ENCODE results near the gene ZNF716. TPM values are rescaled to one million over a fixed set of nuclear protein-coding genes. Genes with fewer than 3 reads are reported as not detected.
"Not testable (repeated sequence)": the region's sequence is repeated elsewhere in the genome, so short reads cannot be mapped to it uniquely, and the experiment has no call there.

Gene ZNF716
- total RNA-seq, 2 experiments from 2014 or later = not detected

DNA sequence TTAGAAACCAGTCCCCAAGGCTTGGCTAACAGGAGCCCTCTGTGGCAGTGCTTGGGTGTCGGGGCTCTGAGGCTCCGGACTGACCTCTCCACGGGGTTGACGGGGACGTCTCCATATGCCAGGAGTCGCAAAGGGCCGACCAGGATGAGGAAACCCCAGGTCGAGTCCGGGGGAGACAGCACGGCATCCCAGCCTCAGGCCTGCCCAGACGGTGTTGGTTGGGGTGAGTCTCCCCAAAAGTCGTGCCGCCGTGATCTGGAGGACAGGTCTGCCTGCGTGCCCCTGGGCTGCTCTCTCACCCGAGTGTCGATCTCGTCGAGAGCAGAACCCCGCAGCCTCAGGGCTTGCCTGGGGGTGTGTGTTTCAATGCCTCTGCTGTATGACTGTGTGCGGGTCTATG is 35.0 kb downstream of the ZNF716 start:
- H3K4me3 ChIP-seq (ENCODE audit: low read length); intact Hi-C loops (cut with DNase I, micrococcal nuclease); H3K4me1 Mint-ChIP-seq (ENCODE audit: low read depth); POLR2A ChIA-PET; H3K36me3 Mint-ChIP-seq (ENCODE audit: low read depth); H3K27me3 Mint-ChIP-seq; H3K27ac Mint-ChIP-seq; H3K4me3 Mint-ChIP-seq; H3K27me3 ChIP-seq (ENCODE audit: control insufficient read depth in 1 of 2, insufficient read depth in 2 of 2, low read length in 2 of 2); CTCF ChIA-PET; H3K36me3 ChIP-seq (ENCODE audit: insufficient read depth, low read length); H3K4me1 ChIP-seq (ENCODE audit: insufficient read depth, low read length); H3K27ac ChIP-seq (ENCODE audit: low read depth in 1 of 2, low read length in 2 of 2); ATAC-seq (ENCODE audit: poor library complexity); H3K9me3 Mint-ChIP-seq: not testable (repeated sequence)
- peak in 1 of 14 experiments; percentile 2 for DNase-seq
- H3K9me3 ChIP-seq (ENCODE audit: control insufficient read depth in 1 of 2, insufficient read depth in 1 of 2, low read length in 2 of 2) = peaks cover 27 to 61% of the 10 kb centered on the region in 2 experiments

DNA sequence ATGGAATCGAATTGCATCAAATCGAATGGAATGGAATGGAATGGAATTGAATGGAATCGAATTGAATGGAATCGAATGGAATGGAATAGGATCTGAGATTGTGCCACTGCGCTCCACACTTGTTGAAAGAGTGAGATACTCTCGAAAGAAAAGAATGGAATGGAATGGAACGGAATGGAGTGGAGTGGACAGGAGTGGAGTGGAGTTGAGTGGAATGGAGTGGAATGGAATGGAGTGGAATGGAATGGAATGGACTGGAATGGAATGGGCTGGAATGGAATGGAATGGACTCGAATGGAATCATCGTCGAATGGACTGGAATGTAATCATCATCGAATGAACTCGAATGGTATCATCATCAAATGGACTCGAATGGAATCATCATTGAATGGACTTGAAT is 38.0 kb downstream of the ZNF716 start:
- Mint-ChIP-seq H3K4me3 (no peak overlapping the region), H3K9me3 (peaks cover 2% of the 10 kb centered on the region), H3K27ac (no peak overlapping the region), H3K4me1 (ENCODE audit: low read depth) (no peaks in the 10 kb centered on the region), H3K27me3 (no peaks in the 10 kb centered on the region), H3K36me3 (ENCODE audit: low read depth) (peaks cover 5% of the 10 kb centered on the region)
- Histone ChIP-seq H3K27me3 (ENCODE audit: control insufficient read depth in 1 of 2, insufficient read depth in 2 of 2, low read length in 2 of 2) (no peaks in the 10 kb centered on the region), H3K4me3 (ENCODE audit: low read length) (no peak overlapping the region), H3K27ac (ENCODE audit: low read depth in 1 of 2, low read length in 2 of 2) (no peak overlapping the region), H3K4me1 (ENCODE audit: insufficient read depth, low read length) (no peaks in the 10 kb centered on the region), H3K36me3 (ENCODE audit: insufficient read depth, low read length) (no peaks in the 10 kb centered on the region), H3K9me3 (ENCODE audit: control insufficient read depth in 1 of 2, insufficient read depth in 1 of 2, low read length in 2 of 2) (peaks cover 36 to 91% of the 10 kb centered on the region in 2 experiments)
- ChIA-PET POLR2A (no interaction called here), CTCF (no interaction called here)
- no peak for ATAC-seq (ENCODE audit: poor library complexity)
- intact Hi-C loops (cut with DNase I, micrococcal nuclease) = no loop called here
- TF ChIP-seq, protein P1, sequence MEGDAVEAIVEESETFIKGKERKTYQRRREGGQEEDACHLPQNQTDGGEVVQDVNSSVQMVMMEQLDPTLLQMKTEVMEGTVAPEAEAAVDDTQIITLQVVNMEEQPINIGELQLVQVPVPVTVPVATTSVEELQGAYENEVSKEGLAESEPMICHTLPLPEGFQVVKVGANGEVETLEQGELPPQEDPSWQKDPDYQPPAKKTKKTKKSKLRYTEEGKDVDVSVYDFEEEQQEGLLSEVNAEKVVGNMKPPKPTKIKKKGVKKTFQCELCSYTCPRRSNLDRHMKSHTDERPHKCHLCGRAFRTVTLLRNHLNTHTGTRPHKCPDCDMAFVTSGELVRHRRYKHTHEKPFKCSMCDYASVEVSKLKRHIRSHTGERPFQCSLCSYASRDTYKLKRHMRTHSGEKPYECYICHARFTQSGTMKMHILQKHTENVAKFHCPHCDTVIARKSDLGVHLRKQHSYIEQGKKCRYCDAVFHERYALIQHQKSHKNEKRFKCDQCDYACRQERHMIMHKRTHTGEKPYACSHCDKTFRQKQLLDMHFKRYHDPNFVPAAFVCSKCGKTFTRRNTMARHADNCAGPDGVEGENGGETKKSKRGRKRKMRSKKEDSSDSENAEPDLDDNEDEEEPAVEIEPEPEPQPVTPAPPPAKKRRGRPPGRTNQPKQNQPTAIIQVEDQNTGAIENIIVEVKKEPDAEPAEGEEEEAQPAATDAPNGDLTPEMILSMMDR (IDR thresholded peaks at IDR 0.05) = no peak
- no peak for DNase-seq

DNA sequence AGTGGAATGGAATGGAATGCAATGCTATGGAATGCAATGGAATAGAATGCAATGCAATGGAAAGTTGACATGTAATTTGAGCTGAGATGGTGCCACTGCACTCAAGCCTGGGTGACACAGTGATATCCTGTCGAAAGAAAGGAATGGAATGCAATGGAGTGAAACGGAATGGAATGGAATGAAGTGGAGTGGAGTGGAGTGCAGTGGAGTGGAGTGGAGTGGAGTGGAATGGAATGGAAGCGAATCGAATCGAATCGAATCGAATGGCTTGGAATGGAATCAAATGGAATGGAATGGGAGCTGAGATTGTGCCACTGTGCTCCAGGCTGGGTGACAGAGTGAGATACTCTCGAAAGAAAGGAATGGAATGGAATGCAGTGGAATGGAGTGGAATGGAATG is 45.1 kb downstream of the ZNF716 start:
- CTCF ChIA-PET; ATAC-seq (ENCODE audit: poor library complexity); H3K4me3 ChIP-seq (ENCODE audit: low read length); H3K9me3 Mint-ChIP-seq; H3K27ac ChIP-seq (ENCODE audit: low read depth in 1 of 2, low read length in 2 of 2); H3K4me1 Mint-ChIP-seq (ENCODE audit: low read depth); H3K4me1 ChIP-seq (ENCODE audit: insufficient read depth, low read length); H3K36me3 Mint-ChIP-seq (ENCODE audit: low read depth); H3K4me3 Mint-ChIP-seq; intact Hi-C loops (cut with DNase I, micrococcal nuclease); POLR2A ChIA-PET; DNase-seq; H3K27ac Mint-ChIP-seq; H3K27me3 Mint-ChIP-seq; H3K36me3 ChIP-seq (ENCODE audit: insufficient read depth, low read length); H3K27me3 ChIP-seq (ENCODE audit: control insufficient read depth in 1 of 2, insufficient read depth in 2 of 2, low read length in 2 of 2): not testable (repeated sequence)
- peaks cover 29 to 66% of the 10 kb centered on the region in 2 experiments for H3K9me3 ChIP-seq (ENCODE audit: control insufficient read depth in 1 of 2, insufficient read depth in 1 of 2, low read length in 2 of 2)

DNA sequence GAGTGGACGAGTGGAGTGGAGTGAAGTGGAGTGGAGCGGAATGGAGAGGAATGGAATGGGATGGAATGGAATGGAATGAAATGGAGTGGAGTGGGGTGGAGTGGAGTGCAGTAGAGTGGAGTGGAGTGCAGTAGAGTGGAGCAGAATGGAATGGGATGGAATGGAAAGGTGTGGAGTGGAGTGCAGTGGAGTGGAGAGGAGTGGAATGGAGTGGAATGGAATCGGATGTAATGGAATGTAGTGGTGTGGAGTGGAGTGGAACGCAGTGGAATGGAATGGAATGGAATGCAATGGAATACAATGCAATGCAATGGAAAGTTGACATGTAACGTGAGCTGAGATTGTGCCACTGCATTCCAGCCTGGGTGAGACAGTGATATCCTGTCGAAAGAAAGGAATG is 46.4 kb downstream of the ZNF716 start:
- Histone ChIP-seq H3K4me3 (ENCODE audit: low read length) (no peak overlapping the region), H3K27me3 (ENCODE audit: control insufficient read depth in 1 of 2, insufficient read depth in 2 of 2, low read length in 2 of 2) (no peaks in the 10 kb centered on the region), H3K36me3 (ENCODE audit: insufficient read depth, low read length) (no peaks in the 10 kb centered on the region), H3K4me1 (ENCODE audit: insufficient read depth, low read length) (no peaks in the 10 kb centered on the region), H3K9me3 (ENCODE audit: control insufficient read depth in 1 of 2, insufficient read depth in 1 of 2, low read length in 2 of 2) (peaks cover 32 to 58% of the 10 kb centered on the region in 2 experiments), H3K27ac (ENCODE audit: low read depth in 1 of 2, low read length in 2 of 2) (no peak overlapping the region)
- Mint-ChIP-seq H3K27me3 (no peaks in the 10 kb centered on the region), H3K4me3 (no peak overlapping the region), H3K9me3 (peaks cover 9% of the 10 kb centered on the region), H3K27ac (no peak overlapping the region), H3K36me3 (ENCODE audit: low read depth) (no peaks in the 10 kb centered on the region), H3K4me1 (ENCODE audit: low read depth) (no peaks in the 10 kb centered on the region)
- intact Hi-C loops (cut with DNase I, micrococcal nuclease) = no loop called here
- DNase-seq (no peak), ATAC-seq (ENCODE audit: poor library complexity) (no peak)
- POLR2A ChIA-PET = no interaction called here
- CTCF ChIA-PET = no interaction called here
- TF ChIP-seq, protein P1 (IDR thresholded peaks at IDR 0.05) = no peak
